GM21381 (cell line): ENCODE measurements around the gene LRRD1.
A peak's percentile ranks its signal among the peaks of the same experiment; 100 is the strongest.
"Not testable (repeated sequence)": the region's sequence is repeated elsewhere in the genome, so short reads cannot be mapped to it uniquely, and the experiment has no call there.

Source experiments
- ATAC-seq: cut with Tn5 transposase; IDR thresholded peaks from one replicate; pipeline ENCODE4 v1.9.1; 2021; ENCODE audit warnings: mild to moderate bottlenecking, moderate library complexity; ENCODE audit not compliant: unreplicated experiment

The LRRD1 gene

GRCh38 chr7:92142791-92143190 is 36.2 kb downstream of the LRRD1 start:
- ATAC-seq: not testable (repeated sequence)

GRCh38 chr7:92141161-92141560 is 37.8 kb downstream of the LRRD1 start:
- ATAC-seq: no peak

GRCh38 chr7:92137557-92137956 is 41.4 kb downstream of the LRRD1 start:
- no peak for ATAC-seq

GRCh38 chr7:92135052-92135889 is 43.7 kb downstream of the LRRD1 start:
- no peak for ATAC-seq

DNA sequence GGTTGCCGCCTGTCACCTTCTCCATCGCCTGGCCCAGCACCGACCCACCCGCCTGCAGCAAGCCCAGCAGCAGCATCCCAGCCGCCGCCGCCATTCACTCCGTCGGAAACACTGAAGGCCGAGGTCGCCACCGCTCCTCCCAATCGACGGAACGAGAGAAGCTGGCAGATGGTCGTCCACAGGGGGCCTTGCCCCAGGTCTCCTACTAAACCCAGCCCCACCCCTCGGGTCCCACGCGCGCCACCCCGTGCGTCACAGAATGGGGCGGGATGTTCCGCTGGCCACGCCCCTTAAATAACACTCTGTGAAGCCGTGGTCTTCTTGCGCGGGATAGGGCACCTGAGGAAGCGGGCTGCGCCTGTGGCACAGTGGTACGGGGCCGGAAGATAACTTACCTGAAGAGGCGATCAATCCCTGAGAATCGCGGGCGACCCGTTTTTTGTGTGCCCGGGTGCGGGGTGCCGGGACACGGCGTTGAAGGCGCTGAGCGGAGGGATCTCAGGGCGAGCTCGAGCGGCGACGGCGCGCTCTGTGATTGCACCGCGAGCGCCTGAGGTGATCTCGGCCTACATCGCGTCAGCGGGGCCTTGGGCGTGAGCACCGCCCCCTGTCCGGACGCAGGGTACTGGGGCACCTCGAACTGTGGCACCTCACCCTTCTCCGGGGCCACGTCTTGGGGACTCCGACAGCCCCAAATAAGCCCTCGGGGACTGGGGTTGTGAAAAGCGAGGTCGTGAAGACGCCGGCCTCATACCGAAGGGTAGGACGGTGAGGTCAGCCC is 44.5 kb downstream of the LRRD1 start, which contains the start of gene CYP51A1:
TSS of gene CYP51A1 (minus strand) at position 207 of the 781 bp plus-strand sequence. CDS start at position 94, 113 bp downstream.
- peak; percentile 86 for ATAC-seq

DNA sequence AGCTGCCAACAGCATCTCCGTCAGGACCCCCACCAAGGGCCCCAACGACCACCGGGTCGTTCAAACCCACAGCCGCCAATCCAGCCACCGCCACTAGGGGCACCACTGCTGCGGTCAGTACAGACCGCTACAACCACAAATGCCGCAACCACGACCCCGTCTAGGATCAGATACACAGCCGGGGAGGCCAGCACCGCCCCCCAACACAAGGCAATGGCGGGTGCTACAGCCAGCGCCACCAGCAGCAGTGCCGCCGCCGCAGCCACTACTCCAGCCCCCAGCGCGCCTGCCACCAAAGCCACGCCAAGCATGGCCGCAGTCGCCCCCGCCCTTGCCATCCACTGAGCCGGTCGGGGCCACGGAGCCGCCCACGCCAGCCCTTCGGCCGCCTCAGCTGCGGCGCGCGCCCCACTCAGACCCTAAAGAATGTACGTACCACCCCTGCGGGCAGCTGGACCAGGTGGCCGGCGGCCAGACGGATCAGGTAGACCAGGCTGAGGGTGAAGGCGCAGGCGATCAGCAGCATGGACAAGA is 45.1 kb downstream of the LRRD1 start:
- peak; percentile 28 for ATAC-seq

DNA sequence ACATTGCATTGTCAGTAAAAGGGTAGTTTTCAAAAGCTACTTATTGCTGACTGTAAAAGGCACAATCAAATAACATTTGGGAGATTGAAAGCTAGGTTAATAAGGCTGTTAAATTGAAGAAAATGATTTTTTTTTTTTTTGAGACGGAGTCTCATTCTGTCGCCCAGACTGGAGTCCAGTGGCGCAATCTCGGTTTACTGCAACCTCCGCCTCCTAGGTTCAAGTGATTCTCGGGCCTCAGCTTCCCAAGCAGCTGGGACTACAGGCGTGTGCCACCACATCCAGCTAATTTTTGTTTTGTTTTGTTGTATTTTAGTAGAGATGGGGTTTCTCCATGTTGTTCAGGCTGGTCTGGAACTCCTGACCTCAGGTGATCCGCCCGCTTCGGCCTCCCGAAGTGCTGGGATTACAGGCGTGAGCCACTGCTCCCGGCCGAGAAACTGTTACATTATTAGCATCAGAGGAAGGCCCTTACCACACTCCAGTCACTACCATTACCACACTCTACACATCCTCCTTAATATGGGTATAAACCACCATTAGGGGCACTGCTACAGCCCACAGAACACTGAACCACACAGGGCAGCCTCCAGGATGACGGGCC is 45.7 kb downstream of the LRRD1 start:
- peak; percentile 13 for ATAC-seq

- ATAC-seq: no peak
These were observed 47.1 kb downstream of the LRRD1 start for GRCh38 chr7:92131764-92132330.

DNA sequence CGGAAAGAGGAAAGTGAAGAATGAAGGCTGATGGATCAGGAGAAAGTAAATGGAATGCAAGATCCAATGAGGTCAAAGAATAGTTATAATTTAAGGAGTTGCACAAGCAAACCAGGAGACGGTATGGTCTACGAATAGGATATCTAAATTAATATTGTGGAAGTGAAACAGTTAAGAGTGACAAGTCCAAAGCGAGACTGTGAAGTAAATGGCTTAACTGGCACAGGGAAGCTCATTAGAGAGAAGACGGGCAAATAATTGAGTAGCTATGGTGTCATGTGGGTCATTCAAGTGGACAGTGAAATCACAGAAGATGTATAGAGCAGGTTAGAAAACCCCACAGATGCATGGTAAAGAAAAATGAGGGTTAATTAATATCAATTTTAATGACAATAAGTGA is 47.8 kb downstream of the LRRD1 start:
- no peak for ATAC-seq

DNA sequence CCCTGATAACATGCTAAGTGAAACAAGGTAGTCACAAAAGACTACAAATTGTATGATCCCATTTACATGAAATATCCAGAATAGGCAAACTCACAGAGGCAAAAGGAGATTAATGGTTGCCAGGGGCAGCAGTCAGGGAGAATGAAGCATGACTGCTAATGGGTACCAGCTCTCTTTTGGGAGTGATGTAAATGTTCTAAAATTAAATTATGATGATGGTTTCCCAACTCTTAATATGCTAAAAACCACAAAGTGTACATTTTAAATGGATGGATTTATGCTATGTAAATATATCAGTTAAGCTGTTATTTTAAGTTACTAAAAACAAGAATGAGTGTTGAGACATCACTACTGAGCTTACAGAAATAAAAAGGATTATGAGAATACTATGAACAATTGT is 57.3 kb downstream of the LRRD1 start:
- ATAC-seq: no peak

DNA sequence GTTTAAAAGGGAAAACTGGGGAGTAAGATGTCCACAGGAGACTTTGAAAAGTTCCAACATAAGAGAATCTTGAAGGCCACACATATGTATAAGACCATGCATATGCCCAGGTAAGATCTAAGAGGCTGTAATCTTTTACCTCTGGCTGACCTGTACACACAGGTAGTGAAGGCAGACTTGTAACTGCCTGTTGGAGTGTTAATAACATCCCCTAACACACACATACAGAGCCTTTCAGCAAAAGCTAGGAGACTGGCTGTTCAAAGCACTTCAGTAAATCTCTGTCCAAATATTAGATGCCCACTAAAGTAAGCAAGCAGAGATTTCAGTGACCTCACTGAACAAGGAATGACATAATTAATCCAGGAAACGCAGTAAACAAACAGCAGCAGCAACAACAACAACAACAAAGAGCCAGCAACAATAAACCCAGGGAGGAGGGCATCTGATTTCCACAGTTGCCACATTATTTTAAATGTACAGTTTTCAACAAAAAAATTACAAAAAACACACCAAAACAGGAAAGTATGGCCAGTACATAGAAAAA is 59.7 kb downstream of the LRRD1 start:
- ATAC-seq: no peak

- no peak for ATAC-seq
These were observed 62.0 kb downstream of the LRRD1 start for GRCh38 chr7:92116949-92117348.

GRCh38 chr7:92115821-92116220 is 63.1 kb downstream of the LRRD1 start:
- ATAC-seq: no peak

DNA sequence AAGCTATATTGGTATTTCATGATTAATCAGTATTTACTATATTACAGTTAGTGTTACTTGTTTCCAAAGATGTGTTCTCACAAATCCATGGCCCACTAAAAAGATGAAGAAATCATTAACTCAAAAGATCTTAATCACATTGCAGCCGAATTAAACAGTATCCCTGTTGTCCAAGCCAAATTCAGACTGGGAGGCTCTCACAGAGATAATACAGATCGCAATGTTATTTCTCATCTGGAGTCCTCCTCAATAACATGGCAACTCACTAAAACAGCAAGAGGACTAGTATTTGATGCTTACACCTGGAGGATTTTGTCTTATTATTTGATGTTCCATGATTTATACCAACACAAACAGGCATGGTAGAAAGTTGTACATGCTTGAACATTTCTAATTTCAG is 68.1 kb downstream of the LRRD1 start:
- no peak for ATAC-seq

- no peak for ATAC-seq
These were observed 70.1 kb downstream of the LRRD1 start for GRCh38 chr7:92108821-92109220.

- ATAC-seq: not testable (repeated sequence)
These were observed 76.1 kb downstream of the LRRD1 start for GRCh38 chr7:92102862-92103261.

- ATAC-seq: no peak
These were observed 78.4 kb downstream of the LRRD1 start for GRCh38 chr7:92100534-92100933.

- ATAC-seq: no peak
These were observed 83.6 kb downstream of the LRRD1 start for GRCh38 chr7:92095380-92095779.
